Astrocyte of the spinal cord (primary cell): ENCODE data around the gene UNC45A.

Source experiments
- DNase-seq: peaks from one replicate; pipeline ENCODE4 v3.0.0; 2011; ENCODE audit warnings: low read depth, low spot score
- H3K4me3 ChIP-seq: 2 replicates; pipeline ENCODE4 v1.5.1; 2011; ENCODE audit warnings: low read depth, mild to moderate bottlenecking, low read length, moderate library complexity
- CTCF ChIP-seq: IDR thresholded peaks from 2 replicates; pipeline ENCODE4 v1.5.1; 2012; ENCODE audit warnings: low read depth, mild to moderate bottlenecking, low read length, inconsistent platforms
- in situ Hi-C: cut with HindIII; loops from 2 replicates; pipeline ENCODE4 v1.10.0; 2017; ENCODE audit warnings: low sequenced_read_pairs

UNC45A gene

DNA sequence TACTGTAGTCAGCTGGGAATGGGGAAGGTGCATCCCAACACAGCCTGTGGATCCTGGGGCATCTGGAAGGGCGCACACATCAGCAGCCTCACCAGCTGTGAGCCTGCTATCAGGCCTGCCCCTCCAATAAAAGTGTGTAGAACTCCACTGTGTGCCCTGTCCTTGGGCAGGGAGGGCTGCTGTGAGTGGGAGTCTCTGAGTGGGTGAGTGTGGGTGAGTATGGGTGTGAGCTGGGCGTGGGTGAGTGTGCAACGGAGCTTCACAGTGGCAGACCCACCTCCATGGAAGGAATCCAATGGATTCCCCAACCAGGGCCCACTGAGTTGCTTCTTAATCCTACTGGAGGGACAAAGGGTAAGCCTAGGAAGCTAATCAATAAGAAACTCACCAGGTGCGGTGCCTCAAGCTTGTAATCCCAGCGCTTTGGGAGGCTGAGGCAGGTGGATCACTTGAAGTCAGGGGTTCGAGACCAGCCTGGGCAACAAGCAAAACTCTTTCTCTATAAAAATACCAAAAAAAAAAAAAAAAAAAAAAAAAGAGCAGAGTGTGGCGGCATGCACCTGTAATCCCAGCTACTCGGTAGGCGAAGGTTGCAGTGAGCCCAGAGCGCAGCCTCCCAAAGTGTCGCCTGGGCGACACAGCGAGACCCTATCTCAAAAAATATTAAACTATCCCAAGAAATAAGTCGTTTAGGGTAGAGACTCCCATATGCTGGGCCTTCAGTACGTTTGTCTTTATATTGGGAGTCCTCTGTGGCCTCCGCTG is 19.0 kb downstream of the UNC45A start:
- no peak for DNase-seq
- H3K4me3 ChIP-seq = no peak overlapping the region
- no peak for TF ChIP-seq CTCF
- in situ Hi-C loops = no loop called here

- no peak for TF ChIP-seq CTCF
- peak; percentile 94 for DNase-seq
- in situ Hi-C loops = no loop called here
- peak within 1 kb of the TSS; percentile 87 for H3K4me3 ChIP-seq
These were observed 19.9 kb downstream of the UNC45A start, which contains the start of gene RCCD1 for GRCh38 chr15:90954712-90955623. Gene RCCD1, plus strand, starts transcription at chr15:90954884. Its CDS starts 1,851 bp downstream, at chr15:90956735.

DNA sequence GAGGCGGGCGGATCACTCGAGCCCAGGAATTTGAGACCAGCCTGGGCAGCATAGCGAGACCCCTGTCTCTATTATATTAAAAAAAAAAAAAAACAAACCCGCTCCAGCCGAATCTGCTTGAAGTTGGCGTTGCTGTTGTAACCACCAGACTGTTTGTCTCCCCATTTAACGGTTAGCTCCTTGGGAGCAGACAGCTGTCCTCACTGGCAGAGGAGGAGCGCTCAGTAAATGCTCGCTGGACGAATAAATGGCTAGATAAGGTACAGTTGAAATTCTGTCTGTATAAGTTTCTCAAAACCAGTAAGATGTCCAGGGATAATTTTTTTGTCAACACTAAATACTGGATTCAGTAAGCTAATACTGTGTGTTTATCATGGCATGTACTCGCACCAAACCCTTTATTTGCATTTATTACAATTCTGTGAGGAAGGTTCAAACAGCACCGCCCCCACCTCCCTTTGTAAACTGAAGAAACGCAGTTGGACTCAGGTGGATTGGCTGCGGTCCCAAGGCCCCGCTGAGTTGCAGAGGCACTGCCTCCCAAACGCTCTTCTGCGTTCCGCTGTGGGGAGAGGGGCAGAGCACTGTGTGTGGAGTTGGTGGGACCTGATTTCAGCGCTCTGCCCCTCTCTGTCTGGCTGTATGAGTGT is 20.7 kb downstream of the UNC45A start:
- in situ Hi-C loops = no loop called here
- H3K4me3 ChIP-seq = peak overlapping the region; percentile 87
- no peak for DNase-seq
- no peak for TF ChIP-seq CTCF

- in situ Hi-C loops = no loop called here
- H3K4me3 ChIP-seq = peak overlapping the region; percentile 87
- TF ChIP-seq CTCF = peak; percentile 85
- DNase-seq = peak; percentile 75
These were observed 21.4 kb downstream of the UNC45A start for GRCh38 chr15:90956274-90957030.

DNA sequence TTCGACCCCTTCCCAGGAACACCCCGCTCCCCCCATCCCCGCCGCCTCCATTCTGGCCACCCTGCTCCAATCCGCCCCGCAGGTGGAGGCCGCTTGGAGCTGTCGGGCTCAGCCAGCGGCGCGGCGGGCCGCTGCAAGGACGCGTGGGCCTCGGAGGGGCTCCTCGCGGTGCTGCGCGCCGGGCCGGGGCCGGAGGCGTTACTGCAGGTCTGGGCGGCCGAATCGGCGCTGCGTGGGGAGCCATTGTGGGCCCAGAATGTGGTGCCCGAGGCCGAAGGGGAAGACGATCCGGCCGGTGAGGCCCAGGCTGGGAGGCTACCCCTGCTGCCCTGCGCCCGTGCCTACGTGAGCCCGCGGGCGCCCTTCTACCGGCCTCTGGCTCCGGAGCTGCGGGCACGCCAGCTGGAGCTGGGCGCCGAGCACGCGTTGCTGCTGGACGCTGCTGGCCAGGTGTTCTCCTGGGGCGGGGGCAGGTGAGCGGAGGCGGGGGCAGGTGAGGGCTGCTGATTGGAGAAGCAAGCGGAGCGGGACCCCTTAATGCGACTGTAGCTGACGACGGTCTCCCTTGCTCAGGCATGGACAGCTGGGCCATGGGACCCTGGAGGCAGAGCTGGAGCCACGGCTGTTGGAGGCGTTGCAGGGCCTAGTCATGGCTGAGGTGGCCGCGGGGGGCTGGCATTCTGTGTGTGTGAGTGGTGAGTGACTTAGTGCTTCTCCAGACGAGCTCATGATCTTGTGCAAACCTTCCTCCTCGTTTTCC is 22.1 kb downstream of the UNC45A start:
- in situ Hi-C loops = no loop called here
- no peak for TF ChIP-seq CTCF
- DNase-seq = peak; percentile 41
- H3K4me3 ChIP-seq = peak overlapping the region; percentile 56
